Breast epithelium (tissue), 4 donors: ENCODE measurements around the gene KCNAB3. TPM values are rescaled to one million over a fixed set of nuclear protein-coding genes. Genes with fewer than 3 reads are reported as not detected.

ENCODE experiments used
- DNase-seq, 2 donors: peaks; one replicate each; pipeline ENCODE4 v3.0.0-alpha.2; 2019; ENCODE audit warnings: low spot score in 2 of 2
- H3K27ac ChIP-seq, 2 donors: fragments of 200-600 bp; sonication (generic) in 1 of 2; one replicate each; pipeline ENCODE4 v1.5.1; 2016 to 2019; ENCODE audit warnings: mild to moderate bottlenecking in 1 of 2
- H3K27me3 ChIP-seq, 2 donors: fragments of 200-600 bp; sonication (generic) in 1 of 2; one replicate each; pipeline versions ENCODE4 v1.5.1 to v1.6.0; 2017 to 2019; ENCODE audit warnings: control low read depth in 1 of 2, mild to moderate bottlenecking in 1 of 2
- H3K36me3 ChIP-seq: fragments of 200-600 bp; one replicate; pipeline ENCODE4 v1.5.1; 2019
- H3K4me1 ChIP-seq, 2 donors: fragments of 200-600 bp; sonication (generic); one replicate each; pipeline ENCODE4 v1.5.1; 2016 to 2019; ENCODE audit warnings: control low read depth in 1 of 2
- H3K4me3 ChIP-seq, 3 donors: fragments of 200-600 bp; sonication (generic); 1 replicate in 2 of 3; 2 replicates in 1 of 3; pipeline ENCODE4 v1.5.1; 2016 to 2019; ENCODE audit warnings: mild to moderate bottlenecking in 3 of 3, moderate library complexity in 2 of 3
- H3K9me3 ChIP-seq, 2 donors: fragments of 200-600 bp; sonication (generic) in 1 of 2; one replicate each; pipeline ENCODE4 v1.5.1; 2016 to 2019; ENCODE audit warnings: control low read depth in 1 of 2
- CTCF ChIP-seq, 3 donors: fragments of 450-650 bp; IDR thresholded peaks; one replicate each; pipeline ENCODE4 v1.5.1; 2016 to 2017; ENCODE audit warnings: antibody characterized with exemption in 3 of 3, mild to moderate bottlenecking in 3 of 3, moderate library complexity in 3 of 3
- POLR2A ChIP-seq: fragments of 450-650 bp; IDR thresholded peaks from one replicate; pipeline ENCODE4 v1.6.1; 2016; ENCODE audit warnings: antibody characterized with exemption, mild to moderate bottlenecking, moderate library complexity
- POLR2AphosphoS5 ChIP-seq, 3 donors: sonication (generic); formaldehyde crosslinking; IDR thresholded peaks; one replicate each; pipeline ENCODE4 v1.6.1; 2017; ENCODE audit warnings: antibody characterized with exemption in 3 of 3
- intact Hi-C: fragments of 100-400 bp; cut with DNase I; formaldehyde crosslinking; loops from one replicate; pipeline ENCODE4 v1.15.1; 2023; ENCODE audit warnings: low total_unique reads
- total RNA-seq, 3 donors: library from RNA; depleted of rRNA; stranded (reverse); fragments of >200 nt; gene quantifications; one replicate each; pipeline ENCODE4 v1.1.0, GENCODE V29; 2016

The KCNAB3 gene
- total RNA-seq, 3 donors from 2014 or later: 0.48 to 1.5 (median 1.3) TPM

- Histone ChIP-seq H3K36me3 (no peaks in the 10 kb centered on the region), H3K9me3 (no peaks in the 10 kb centered on the region), H3K27ac (peak overlapping the region; percentile 95 to 99), H3K27me3 (no peaks in the 10 kb centered on the region), H3K4me3 (peak overlapping the region; percentile 86 to 93 (median 89)), H3K4me1 (peaks cover 12 to 13% of the 10 kb centered on the region in 2 donors)
- peak in 1 of 2 donors; percentile 36 for DNase-seq
- TF ChIP-seq CTCF (IDR thresholded peaks at IDR 0.05) (no peak), POLR2AphosphoS5 (IDR thresholded peaks at IDR 0.05) (no peak), POLR2A (no peak)
- intact Hi-C loops: no loop called here
Observed at GRCh38 chr17:7886227-7887037, 43.2 kb downstream of the KCNAB3 start.

GRCh38 chr17:7885367-7886226 is 44.1 kb downstream of the KCNAB3 start:
- intact Hi-C loops: no loop called here
- DNase-seq: peak; percentile 45 to 56
- peak overlapping the region; percentile 95 to 99 for H3K27ac ChIP-seq
- H3K36me3 ChIP-seq: no peaks in the 10 kb centered on the region
- H3K4me3 ChIP-seq: peak overlapping the region; percentile 86 to 93 (median 89)
- peaks cover 12 to 13% of the 10 kb centered on the region in 2 donors for H3K4me1 ChIP-seq
- TF ChIP-seq CTCF (IDR thresholded peaks at IDR 0.05): no peak
- TF ChIP-seq POLR2A: no peak
- peak in 2 of 3 donors; percentile 30 to 55 for TF ChIP-seq POLR2AphosphoS5 (IDR thresholded peaks at IDR 0.05)
- no peaks in the 10 kb centered on the region for H3K9me3 ChIP-seq
- H3K27me3 ChIP-seq: no peaks in the 10 kb centered on the region

GRCh38 chr17:7884581-7885366 is 44.9 kb downstream of the KCNAB3 start:
- no peak for DNase-seq
- TF ChIP-seq CTCF (IDR thresholded peaks at IDR 0.05) (no peak), POLR2AphosphoS5 (IDR thresholded peaks at IDR 0.05) (no peak), POLR2A (no peak)
- H3K9me3 ChIP-seq: no peaks in the 10 kb centered on the region
- H3K27ac ChIP-seq: peak overlapping the region; percentile 95 to 99
- intact Hi-C loops: no loop called here
- H3K27me3 ChIP-seq: no peaks in the 10 kb centered on the region
- peak overlapping the region; percentile 86 to 93 (median 89) for H3K4me3 ChIP-seq
- no peaks in the 10 kb centered on the region for H3K36me3 ChIP-seq
- peaks cover 9 to 13% of the 10 kb centered on the region in 2 donors for H3K4me1 ChIP-seq

- Histone ChIP-seq H3K4me3 (peak overlapping the region; percentile 86 to 93 (median 89)), H3K4me1 (peaks cover 7 to 11% of the 10 kb centered on the region in 2 donors), H3K36me3 (no peaks in the 10 kb centered on the region), H3K27me3 (no peaks in the 10 kb centered on the region), H3K27ac (peak overlapping the region; percentile 95 to 99), H3K9me3 (no peaks in the 10 kb centered on the region)
- intact Hi-C loops: no loop called here
- no peak for DNase-seq
- no peak for TF ChIP-seq POLR2AphosphoS5 (IDR thresholded peaks at IDR 0.05)
- no peak for TF ChIP-seq POLR2A
- TF ChIP-seq CTCF (IDR thresholded peaks at IDR 0.05): no peak
Observed at GRCh38 chr17:7883781-7884386, 45.8 kb downstream of the KCNAB3 start.
